NCI-H82 (cell line): ENCODE measurements around the gene PTPRG.

ENCODE experiments used
- DNase-seq: peaks from one replicate; lab custom pipeline; 2025; lab: John Stamatoyannopoulos, UW

The PTPRG gene

DNA sequence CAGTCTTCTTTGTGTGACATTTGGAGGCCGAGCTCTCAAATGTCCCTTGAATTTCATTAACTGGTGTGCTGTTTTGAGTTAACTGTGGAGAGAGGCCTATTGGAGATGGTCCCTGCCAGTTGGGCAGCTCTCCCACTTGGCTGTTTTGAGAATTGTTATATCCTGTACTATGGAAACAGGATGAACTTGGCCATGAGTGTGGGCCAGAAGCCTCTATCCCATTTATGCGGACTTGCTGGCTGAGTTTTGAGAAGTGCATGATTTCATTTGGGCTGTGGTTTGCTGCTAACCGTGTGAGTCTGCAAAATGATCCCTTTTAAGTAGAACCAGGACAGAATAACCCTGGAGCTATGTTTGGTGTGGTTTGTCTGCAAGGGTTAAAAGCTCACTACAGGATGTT is 366.0 kb downstream of the PTPRG start:
- DNase-seq = no peak

DNA sequence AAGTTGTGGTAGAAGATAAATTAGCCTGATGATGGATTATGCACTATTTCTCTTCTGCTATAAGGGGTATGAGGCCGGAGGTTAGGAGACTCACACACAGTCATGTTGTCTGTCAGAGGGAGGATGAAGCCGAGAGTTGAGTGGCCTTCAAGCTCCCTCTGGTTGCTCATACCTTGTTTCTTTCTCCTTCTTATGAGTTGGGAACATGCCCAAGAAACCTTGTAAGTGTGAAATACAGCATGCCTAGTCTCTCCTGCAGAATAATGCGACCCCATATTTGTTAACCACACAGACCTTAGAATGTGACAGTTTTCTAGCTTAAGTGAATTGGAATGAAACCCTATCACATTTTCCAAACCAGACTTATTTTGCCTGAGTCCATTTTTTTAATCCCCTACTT is 366.7 kb downstream of the PTPRG start:
- DNase-seq = no peak

DNA sequence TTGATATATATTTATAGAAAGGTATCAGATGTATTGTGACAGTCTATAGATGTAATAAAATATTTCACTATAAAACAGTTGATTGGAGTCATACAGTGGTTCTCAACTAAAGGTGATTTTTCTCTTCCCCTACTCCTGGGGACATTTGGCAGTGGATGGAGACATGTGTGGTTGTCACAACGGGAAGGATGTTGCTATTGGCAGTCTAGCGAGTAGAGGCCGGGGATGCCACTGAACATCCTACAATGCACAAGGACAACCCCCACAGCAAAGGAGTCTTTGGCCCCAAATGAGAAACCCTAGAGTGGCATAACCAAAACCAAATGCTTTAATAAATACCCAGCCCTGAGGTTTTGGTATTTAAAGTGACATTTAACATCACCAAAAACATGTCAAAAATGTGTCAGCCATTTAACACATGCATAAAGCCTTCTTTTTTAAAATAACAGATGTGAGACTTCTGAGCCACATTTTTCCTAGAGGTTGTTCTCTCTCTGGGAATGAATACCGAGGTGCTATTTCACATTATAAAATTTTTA is 367.5 kb downstream of the PTPRG start:
- DNase-seq = no peak

DNA sequence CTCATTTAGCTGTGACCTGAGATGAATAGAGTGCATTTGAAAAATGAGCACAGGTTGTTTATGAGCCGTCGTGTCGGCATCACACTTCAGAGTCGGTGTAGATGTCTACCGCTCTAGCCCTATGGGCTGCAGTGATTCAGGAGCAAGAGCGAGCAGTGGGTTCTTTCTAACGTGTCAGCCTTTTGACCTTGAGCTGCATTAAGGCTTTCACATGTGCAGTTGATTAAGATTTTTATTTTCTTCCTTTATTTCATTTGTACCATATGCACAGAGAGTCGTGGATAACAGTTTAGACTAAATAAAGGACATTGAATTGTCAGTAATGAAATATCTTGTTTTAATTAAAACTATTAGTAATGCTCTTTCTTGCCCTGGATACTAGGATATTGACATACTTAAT is 368.2 kb downstream of the PTPRG start:
- DNase-seq = no peak

DNA sequence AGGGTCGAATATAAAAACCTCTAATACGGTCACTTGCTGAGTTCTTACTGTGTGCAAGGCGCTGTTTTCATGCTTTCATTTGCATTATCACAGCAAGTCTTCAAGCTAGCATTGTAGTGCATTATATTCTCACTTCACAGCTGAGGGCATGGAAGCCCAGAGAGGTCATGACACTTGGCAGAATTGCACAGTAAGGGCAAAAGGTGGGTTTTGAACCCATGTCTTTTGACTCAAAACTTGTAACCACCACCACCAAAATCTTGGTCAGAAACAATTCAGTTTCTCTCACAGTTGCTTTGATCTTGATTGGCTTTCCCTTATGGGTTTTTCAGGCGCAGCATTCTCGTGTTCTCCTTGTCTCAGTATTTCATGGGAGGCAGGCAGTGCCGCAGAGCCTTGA is 371.1 kb downstream of the PTPRG start:
- no peak for DNase-seq

DNA sequence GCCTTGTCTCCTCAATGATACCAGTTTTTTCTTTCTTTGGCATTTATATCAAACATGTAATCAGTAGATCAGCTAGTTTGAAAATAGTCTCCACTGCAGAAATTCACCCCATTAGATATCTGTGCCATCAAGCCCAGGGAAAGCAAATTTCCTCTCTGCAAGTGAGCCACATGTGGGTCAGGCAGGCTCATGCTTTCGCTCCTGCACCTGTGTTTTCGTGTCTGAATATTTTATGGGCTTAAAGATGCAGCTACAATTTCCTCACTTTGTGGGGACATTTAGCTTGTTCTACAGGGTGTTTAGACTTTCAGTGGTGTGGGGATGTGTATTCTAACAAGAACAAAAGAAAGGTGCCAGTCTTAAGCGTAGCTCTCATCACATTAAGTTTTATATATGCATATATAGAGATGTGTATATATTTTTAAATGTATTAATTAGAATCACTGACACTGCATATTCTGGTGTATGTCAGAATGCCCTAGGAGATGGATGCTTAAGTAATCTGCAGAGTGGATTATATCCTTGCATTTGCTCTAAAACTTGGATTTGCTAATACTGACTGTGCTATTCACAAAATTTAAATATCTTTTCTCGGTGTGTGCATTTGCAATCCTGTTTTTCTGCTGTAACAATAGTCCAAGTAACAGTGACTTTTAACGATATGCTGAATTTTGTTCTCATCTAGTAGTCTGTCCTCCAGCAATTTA is 372.6 kb downstream of the PTPRG start:
- DNase-seq = no peak

DNA sequence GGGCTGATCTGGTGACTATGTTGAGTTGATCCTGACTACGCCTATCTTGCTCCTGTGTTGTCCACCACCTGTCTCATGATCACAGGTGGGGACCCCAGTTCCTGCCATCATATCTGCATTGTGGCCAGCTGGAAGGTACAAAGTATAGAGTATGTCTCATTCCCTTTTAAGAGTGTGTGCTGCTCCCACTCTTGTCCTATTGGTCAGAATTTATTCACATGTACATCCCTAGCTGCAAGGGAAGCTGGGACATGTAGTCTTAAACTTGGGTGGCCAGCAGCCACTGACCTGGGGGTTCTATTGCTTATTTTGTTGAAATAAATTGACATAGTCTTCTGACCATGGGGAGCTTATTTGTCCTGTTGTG is 373.1 kb downstream of the PTPRG start:
- no peak for DNase-seq

DNA sequence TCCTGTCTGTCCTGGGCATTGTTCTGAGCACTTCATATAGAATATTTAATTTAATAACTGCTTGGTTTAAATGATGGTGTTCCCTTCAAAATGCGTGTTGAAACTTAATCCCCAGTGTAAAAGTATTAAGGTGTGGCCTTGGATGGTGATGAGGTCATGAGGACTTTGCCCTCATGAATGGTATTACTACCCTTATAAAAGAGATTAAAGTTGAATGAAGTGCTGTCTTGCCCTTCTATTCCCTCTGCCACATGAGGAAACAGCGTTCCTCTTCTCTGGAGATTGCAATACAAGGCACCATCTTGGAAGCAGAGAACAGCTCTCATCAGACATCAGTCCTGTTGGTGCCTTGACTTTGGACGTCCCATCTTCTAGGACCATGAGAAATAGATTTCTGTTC is 374.4 kb downstream of the PTPRG start:
- no peak for DNase-seq

DNA sequence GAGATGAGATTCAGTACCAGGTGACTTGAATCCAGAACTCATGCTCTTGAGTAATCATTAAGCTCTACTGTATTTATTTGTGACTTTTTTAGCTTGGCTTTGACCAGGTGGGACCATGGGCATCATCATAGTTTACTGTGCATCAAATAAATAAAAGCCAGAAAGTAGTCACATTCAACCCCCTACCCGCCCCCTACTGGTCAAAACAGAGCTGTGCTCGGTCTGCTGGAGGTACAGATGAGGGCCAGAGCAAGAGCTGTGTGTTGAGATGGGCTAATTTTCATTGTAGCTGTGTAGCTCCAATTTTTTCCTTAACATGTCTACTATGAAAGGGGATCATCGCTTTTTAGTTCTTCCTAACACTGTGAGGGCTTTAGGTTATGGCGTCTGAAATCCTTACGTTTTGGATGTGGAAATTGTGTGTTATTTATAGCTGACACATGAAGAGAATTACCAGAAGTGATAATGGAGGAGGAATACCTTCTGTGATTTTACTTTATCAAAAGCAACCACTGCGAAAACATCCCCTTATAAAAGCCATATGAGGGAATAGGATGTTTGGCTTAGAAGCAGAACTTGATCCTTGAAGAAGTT is 375.1 kb downstream of the PTPRG start:
- peak; percentile 62 for DNase-seq

DNA sequence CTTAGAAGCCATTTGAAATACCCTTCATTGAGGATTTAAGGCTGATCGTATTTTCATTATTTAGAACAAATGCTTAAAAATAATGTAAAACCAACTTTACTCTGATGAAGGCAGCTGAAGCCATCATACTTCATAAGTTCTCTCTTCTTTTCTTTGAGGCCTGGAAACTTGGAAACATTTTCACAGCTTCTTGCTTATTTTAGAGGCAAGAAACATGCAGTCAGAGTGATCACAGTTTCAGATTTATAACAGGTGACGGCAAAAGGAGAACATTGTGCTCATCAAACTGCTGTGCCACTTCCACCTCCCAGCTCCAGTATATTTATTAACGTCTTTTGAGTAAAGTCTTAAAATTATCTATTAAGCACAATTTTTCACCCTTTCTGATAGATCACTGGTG is 376.1 kb downstream of the PTPRG start:
- DNase-seq = no peak

DNA sequence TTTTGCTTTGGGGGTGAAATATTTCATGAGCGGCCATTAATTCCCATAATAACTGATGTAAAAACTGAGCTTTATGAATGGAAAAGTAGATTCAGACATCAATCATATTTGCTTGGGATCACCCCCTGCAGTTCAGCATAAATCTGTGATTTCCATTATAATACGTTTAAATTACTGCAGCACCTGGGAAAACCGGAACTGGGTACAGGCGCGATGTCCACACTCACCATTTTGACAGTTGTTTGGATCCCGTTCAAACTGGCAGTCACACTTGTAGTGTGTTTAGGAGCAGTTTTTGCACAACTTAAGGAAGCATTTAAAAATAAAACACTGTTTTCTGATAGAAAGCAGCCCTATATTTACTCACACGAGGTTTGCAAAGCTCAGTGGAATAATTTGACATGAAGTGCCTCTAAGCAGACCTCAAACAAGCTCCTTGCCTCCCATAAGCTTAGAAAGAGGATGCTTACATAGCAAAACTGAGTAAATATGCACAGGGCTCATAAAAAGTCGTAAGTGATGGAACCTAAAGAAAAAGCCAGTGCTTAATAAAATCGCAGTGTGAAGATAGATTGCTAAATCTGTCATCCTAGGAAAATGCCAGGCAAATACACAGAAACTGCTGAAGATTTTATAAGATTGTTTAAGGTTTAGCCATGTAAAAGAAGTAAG is 377.6 kb downstream of the PTPRG start:
- DNase-seq = no peak

DNA sequence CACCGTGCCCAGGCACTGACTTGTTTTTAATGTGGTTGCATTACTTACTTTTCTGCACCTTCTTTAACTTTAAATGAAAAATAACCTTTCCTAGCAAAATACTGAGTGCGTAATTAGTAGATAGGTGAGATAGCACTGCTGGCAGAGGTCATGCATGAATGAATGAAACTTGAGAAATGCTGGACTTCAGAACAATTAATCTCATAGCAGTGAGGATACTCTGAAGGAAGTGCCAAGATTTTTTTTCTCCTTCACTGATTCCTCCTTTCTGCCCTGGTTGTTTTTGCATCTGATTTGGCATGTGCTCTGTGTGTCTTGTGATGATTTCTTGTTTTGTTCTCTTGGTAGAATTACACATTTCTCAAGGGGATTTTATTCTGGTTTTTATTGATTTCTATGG is 378.9 kb downstream of the PTPRG start:
- no peak for DNase-seq

DNA sequence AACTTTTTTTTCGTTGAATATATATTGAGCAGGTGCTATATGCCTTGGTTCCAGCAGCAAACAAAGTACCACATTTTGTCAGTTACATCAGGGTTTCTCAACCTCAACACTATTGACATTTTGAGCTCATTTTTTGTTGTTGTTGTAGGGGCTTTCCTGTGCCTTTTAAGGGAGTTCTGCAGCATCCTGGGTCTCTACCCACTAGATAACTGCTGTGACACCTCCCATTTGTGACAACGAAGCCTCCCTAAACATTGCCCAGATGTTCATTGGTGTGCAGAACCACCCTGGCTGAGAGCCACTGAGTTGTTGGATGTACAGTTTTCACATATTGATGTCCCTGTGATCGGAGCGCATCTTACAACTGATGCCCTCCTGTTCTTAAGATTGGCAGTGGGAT is 382.6 kb downstream of the PTPRG start:
- DNase-seq = no peak

DNA sequence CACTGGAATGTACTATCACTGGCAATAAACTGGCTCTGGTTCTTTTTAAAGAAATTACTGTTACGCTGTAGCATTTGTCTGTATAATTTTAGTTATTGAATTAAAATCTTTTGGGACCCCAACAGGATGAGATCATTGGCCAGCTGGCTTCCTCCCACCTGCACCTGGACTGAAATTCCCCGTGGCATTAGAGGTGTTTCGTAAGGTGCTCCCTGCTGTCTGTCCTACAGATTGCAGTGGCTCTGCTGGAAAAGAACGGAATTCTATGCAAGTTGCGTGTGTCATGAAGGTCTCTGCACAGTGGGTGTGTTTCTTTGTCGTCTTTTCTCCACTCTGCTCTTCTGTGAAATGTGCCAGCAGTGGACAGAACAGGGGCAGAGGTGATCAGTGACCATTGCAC is 383.4 kb downstream of the PTPRG start:
- DNase-seq = no peak

DNA sequence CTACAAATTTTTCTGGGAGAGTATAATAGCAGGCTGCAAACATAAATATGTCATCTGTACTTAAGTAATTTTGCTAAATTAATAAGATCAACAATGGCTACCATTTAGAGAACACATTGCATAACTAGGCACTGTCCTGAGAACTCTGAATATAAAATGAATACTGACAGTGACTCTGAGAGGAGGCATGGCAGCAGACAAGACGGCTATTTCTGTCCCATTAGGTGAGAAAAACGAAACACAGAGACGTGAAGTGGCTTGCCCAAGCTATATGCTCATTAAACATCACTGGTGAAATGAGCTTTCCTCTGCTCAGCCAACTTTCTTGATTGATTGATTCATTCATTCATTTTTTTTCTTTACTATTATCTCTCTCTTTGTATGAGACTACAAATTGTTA is 384.3 kb downstream of the PTPRG start:
- no peak for DNase-seq

DNA sequence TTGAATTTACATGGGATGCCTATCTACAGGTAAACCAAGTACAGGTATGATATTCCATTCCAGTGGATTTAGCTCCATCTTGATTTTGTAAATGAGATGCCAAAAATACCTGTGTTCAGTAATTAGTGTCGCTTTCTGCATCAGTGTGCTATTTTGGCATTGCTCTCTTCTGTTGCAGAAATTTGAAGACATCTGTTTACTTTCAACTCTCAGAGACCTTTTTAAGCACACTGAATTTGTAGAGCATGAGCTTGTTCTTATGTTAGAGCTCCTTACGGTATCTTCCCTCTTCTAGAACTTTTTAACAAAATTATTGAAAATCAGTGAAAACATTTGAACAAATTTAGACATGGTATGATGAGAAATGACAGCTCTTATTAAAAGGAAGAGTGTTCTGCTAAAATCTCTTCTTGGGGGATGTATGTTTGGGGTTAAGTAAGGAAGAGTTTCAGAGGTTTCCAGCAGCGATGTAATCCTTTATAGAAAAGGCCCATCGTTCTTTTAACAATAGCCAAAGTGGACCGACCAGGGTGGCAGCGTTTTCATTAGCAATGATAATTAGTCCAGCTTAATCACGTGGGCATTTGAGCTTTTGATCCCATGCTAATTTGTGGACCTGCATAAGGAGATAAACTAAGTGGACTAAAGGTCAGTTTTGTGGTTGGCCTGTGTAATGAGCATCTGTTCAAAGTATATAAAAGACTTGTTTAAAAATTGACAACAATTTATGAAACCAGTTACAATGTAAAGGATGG is 385.4 kb downstream of the PTPRG start:
- peak; percentile 46 for DNase-seq

DNA sequence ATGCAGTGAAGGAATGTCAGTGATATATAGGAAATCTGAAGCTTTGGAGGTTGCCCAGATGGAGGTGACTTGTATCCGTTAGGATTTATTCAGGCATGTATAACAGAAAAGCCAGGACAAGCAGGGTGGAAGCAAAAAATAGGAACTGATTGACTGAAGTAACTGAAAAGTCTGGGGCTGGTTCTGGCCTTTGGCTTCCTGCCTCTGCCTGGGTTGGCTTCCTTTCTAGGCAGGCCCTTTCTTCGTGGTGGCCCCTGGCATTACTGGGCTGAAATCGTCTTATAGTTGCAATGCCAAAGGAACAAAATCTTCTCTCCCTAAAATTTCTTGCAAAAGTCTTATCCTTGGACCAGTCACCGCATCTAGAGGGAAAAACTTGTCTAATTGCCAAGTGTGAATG is 386.1 kb downstream of the PTPRG start:
- DNase-seq = no peak

DNA sequence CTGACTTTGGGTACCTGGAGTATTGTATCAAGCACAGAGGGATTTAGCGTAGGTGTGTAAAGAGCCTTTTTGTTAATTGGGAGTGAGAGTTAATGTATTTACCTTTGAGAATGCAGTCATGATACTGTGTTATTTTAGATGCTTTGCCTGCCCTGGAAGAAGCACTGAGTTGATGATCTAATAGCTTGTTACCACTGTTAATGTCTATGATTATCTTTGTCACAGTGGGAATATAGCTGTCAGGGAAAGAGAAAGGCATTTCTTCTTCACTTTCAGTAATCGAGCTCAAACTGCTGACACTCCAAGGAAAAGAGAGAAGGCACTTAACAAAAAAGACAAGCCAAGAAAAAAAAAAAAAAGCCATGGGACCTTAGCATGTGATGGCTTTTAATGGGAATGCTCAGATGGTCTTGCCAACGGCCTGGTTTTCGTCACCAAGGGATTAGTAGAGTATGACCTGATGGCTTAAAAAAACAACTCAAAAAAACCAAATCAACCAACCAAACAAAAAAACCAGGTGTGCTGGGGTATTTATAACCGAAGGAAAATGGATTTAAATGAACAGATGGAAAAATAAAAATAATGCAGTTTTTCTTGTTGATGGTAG is 387.4 kb downstream of the PTPRG start:
- DNase-seq = no peak

DNA sequence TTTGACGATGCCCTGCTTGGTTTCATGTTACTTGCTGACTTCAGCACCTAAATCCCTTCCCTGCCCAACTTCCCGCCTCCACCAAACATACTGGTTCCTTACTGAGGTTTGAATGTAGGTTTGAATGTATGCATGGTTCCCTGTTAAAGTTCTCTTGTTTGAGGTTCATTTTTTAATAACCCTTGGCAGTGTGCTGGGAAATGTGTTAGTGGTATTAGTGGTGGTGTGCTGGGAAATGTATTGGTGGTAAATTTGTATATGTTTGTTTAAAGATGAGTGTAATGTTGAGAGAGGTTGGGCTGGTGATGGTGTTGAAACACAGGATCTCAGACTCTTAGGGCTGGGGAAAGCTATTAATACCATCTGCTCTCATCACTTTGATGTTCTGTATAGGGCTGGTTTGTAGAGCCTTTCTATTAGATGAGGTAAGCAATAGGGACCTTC is 392.7 kb downstream of the PTPRG start:
- DNase-seq = no peak

DNA sequence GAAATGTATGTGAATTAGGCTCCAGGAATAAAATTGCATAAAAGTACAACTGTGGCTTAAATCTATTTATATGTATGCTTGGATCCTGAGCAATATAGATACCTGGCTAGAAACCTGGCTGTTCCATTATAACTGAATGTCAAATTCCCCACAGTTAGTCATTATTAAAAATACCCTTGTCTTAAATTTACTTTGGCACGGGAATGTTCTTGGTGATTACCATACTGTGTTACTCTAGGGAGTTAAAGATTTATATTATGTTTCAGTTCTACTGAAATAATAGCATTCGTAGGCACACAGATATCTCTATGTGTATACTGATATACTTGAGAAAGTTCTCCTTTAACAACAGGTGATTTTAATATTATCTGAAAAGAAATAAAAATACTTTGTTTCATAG is 394.1 kb downstream of the PTPRG start:
- no peak for DNase-seq

DNA sequence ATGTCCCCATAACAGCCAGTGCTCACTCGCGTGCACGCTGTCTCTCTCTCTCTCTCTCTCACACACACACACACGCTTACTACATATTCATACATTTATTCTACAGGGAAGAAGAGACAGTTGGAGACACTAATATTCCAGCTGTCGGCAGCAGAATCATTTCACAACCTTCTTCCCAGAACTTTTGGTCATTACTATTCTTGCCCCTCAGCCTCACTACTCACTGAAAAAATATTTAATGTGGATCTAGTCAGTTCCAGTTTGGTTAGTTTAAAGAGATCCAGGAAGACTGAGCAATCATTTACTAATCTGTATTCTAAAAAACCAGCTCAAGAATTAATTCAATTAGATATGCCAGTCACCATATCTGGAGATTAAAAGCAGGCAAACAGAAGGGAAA is 394.9 kb downstream of the PTPRG start:
- no peak for DNase-seq

DNA sequence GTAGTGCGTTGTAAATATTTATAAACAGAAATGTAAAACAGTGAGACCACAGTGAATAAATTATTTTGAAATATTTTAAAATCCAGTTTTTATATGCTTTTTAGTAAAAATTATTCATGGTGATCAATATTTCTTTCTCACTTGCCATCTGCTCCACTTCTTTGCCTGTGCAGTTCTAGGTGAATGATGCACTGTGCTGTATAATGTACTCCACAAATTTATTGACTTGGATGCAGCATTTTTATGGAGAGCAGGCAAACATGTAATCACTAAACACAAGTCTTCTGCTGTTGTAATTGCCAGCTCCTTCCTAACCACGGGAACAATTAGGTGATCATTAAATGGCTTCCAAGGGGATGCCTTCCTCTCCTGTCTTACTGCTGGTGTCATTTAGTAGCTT is 395.9 kb downstream of the PTPRG start:
- no peak for DNase-seq
